Measurements from ENCODE around the gene MROH2B. TPM values are rescaled to one million over a fixed set of nuclear protein-coding genes. Genes with fewer than 3 reads are reported as not detected.

The MROH2B gene
- total and polyA plus RNA-seq, 7 donors = 0.07 to 0.36 (median 0.33) TPM; not detected in 4

- TF ChIP-seq POLR2A (IDR thresholded peaks at IDR 0.05) = no peak
- no peak for TF ChIP-seq CTCF (IDR thresholded peaks at IDR 0.05)
- TF ChIP-seq POLR2AphosphoS5 (IDR thresholded peaks at IDR 0.05) = no peak
- TF ChIP-seq EP300 (IDR thresholded peaks at IDR 0.05) = no peak
- no peaks in the 10 kb centered on the region for H3K27me3 ChIP-seq
- intact Hi-C loops (cut with DNase I) = no loop called here
These were observed 38.0 kb upstream of the MROH2B start for GRCh38 chr5:41109186-41109585.

GRCh38 chr5:41102341-41102740 lies 31.2 kb upstream of the MROH2B start:
- Histone ChIP-seq H3K4me3 (no peak overlapping the region), H3K4me1 (no peaks in the 10 kb centered on the region), H3K36me3 (no peaks in the 10 kb centered on the region), H3K27ac (no peak overlapping the region), H3K9me3 (no peaks in the 10 kb centered on the region), H3K27me3 (no peaks in the 10 kb centered on the region)
- TF ChIP-seq POLR2AphosphoS5 (IDR thresholded peaks at IDR 0.05) (no peak), CTCF (IDR thresholded peaks at IDR 0.05) (no peak), EP300 (IDR thresholded peaks at IDR 0.05) (no peak), POLR2A (IDR thresholded peaks at IDR 0.05) (no peak)
- DNase-seq = no peak
- intact Hi-C loops (cut with DNase I) = no loop called here

More at GRCh38 chr5:41109186-41109585, 38.0 kb upstream of the MROH2B start:
- H3K9me3 ChIP-seq = peaks cover 0 to 4% (median 0%) of the 10 kb centered on the region in 4 donors
- no peak for DNase-seq
- peaks cover 0 to 8% (median 3%) of the 10 kb centered on the region in 4 donors for H3K4me1 ChIP-seq
- H3K4me3 ChIP-seq = no peak overlapping the region
- no peaks in the 10 kb centered on the region for H3K36me3 ChIP-seq
- no peak overlapping the region for H3K27ac ChIP-seq

GRCh38 chr5:41097642-41098041 lies 26.5 kb upstream of the MROH2B start:
- Histone ChIP-seq H3K4me3 (no peak overlapping the region), H3K27me3 (no peaks in the 10 kb centered on the region), H3K27ac (no peak overlapping the region), H3K9me3 (no peaks in the 10 kb centered on the region), H3K36me3 (no peaks in the 10 kb centered on the region), H3K4me1 (peaks cover 0 to 4% (median 0%) of the 10 kb centered on the region in 4 donors)
- no peak for DNase-seq
- intact Hi-C loops (cut with DNase I) = no loop called here
- 69 to 81% methylated on average over 2 of the region's 2 CpGs for WGBS, 2 donors
- TF ChIP-seq CTCF (IDR thresholded peaks at IDR 0.05) (no peak), EP300 (IDR thresholded peaks at IDR 0.05) (no peak), POLR2AphosphoS5 (IDR thresholded peaks at IDR 0.05) (no peak)

GRCh38 chr5:41095324-41096101 lies 24.4 kb upstream of the MROH2B start:
- intact Hi-C loops (cut with DNase I) = no loop called here
- 76 to 87% methylated on average over 5 of the region's 5 CpGs for WGBS, 2 donors
- TF ChIP-seq POLR2AphosphoS5 (IDR thresholded peaks at IDR 0.05) = no peak
- TF ChIP-seq EP300 (IDR thresholded peaks at IDR 0.05) = no peak
- no peak for TF ChIP-seq POLR2A (IDR thresholded peaks at IDR 0.05)
- TF ChIP-seq CTCF (IDR thresholded peaks at IDR 0.05) = no peak

More at GRCh38 chr5:41095324-41096101, 24.4 kb upstream of the MROH2B start:
- Histone ChIP-seq H3K9me3 (no peaks in the 10 kb centered on the region), H3K27ac (no peak overlapping the region), H3K36me3 (no peaks in the 10 kb centered on the region), H3K4me1 (peaks cover 0 to 4% (median 0%) of the 10 kb centered on the region in 4 donors), H3K4me3 (no peak overlapping the region), H3K27me3 (no peaks in the 10 kb centered on the region)
- no peak for DNase-seq

Data from sigmoid colon (tissue), 7 donors.